Heart left ventricle (tissue), 13 donors: ENCODE measurements around the gene GPRC5B.

ENCODE experiments used
- POLR2A ChIP-seq, 2 donors: fragments of 450-650 bp; IDR thresholded peaks; one replicate each; pipeline ENCODE4 v1.6.1; 2017; ENCODE audit warnings: antibody characterized with exemption in 2 of 2, mild to moderate bottlenecking in 2 of 2, moderate library complexity in 2 of 2
- TF ChIP-seq, protein P1 (sequence below), 12 donors: fragments of 200-600 bp; sonication (generic) in 4 of 12; IDR thresholded peaks; one replicate each; pipeline versions ENCODE4 v1.5.0 to v1.8.0; 2018 to 2022; ENCODE audit warnings: antibody characterized with exemption in 12 of 12, mild to moderate bottlenecking in 5 of 12
- donor health status: ischemic (EF 13 %, LVEDD 7.1; RV severe dilation, severe dysfunction).
- donor health status: DM: no; HTN: yes; CAD: no.
- donor health status: DM: no; HTN: no; CAD: no.
- donor health status: ischemic (EF 25% LVEDD 6.9; RV normal size, moderate dysfunction).
- donor health status: ischemic (EF 25% LVEDD 5.7; RV mildly dilated, moderate dysfunction).
- donor health status: ischemic (EF 35%, LVEDD 5.7; RV mildly dilated, moderate dysfunction).
- donor health status: nonischemic (EF 11% LVEDD 7.7; RV severe dilation, severe dysfunction).
- donor health status: DM: yes; HTN: yes; CAD: no.
- donor health status: PGD.
- donor health status: ischemic (EF 29% LVEDD 5.4; RV normal size, mild dysfunction).
- donor health status: nonischemic (EF 23%, LVEDD 6.1; RV moderate dilation, normal function).

DNA sequence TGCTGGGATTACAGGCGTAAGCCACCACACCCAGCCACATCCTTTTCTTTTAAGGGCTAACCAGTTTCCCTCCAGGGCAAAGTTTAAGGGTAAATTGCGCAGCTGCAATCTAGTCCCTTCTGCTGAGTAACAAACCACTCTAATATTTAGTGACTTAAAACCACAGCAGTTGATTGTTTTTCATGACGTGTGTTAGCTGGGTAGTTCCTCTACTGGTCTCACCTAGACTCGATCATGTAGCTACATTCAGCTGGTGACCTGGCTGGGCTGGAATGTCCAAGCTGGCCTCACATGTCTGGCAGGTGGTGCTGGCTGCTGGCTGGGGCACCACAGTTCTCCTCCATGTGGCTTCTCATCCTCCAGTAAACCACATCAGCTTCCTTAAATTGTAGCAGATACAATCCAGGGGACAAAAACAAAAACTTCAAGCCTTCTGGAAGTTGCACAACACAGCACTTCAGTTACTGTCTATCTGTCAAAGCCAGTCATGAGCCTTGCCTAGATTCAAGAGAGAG lies 75.5 kb downstream of the GPRC5B start:
- TF ChIP-seq, protein P1, sequence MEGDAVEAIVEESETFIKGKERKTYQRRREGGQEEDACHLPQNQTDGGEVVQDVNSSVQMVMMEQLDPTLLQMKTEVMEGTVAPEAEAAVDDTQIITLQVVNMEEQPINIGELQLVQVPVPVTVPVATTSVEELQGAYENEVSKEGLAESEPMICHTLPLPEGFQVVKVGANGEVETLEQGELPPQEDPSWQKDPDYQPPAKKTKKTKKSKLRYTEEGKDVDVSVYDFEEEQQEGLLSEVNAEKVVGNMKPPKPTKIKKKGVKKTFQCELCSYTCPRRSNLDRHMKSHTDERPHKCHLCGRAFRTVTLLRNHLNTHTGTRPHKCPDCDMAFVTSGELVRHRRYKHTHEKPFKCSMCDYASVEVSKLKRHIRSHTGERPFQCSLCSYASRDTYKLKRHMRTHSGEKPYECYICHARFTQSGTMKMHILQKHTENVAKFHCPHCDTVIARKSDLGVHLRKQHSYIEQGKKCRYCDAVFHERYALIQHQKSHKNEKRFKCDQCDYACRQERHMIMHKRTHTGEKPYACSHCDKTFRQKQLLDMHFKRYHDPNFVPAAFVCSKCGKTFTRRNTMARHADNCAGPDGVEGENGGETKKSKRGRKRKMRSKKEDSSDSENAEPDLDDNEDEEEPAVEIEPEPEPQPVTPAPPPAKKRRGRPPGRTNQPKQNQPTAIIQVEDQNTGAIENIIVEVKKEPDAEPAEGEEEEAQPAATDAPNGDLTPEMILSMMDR (IDR thresholded peaks at IDR 0.05): no peak
- no peak for TF ChIP-seq POLR2A (IDR thresholded peaks at IDR 0.05)
